K562 (cell line): ENCODE data around the gene B3GALNT2. TPM values are rescaled to one million over a fixed set of nuclear protein-coding genes. Genes with fewer than 3 reads are reported as not detected.

Experiments
- ATAC-seq: fragments of 200-7000 bp; cut with Tn5 transposase; 3 replicates; pipeline ENCODE4 v1.9.1; 2020; ENCODE audit warnings: moderate library complexity
- BruUV-seq: library from RNA; stranded (reverse); fragments of 400-500 nt; replicated peaks from 2 replicates; lab custom pipeline; 2021; lab: Mats Ljungman, UMichigan
- CTCF ChIA-PET: fragments of 300-600 bp; formaldehyde crosslinking; extraction: SDS; loops from one replicate; lab custom pipeline; 2021; ENCODE audit warnings: low intra/inter-chr PET ratio; lab: Yijun Ruan, JAX
- POLR2A ChIA-PET: fragments of 300-600, 350-650 bp; sonication (Branson Sonifier 250); formaldehyde crosslinking; extraction: SDS; loops from one replicate; lab custom pipeline; 2021; ENCODE audit warnings: antibody characterized with exemption, inconsistent platforms; lab: Yijun Ruan, JAX
- DNase-seq, 4 experiments: peaks; one replicate each; pipeline versions ENCODE4 v3.0.0 to v3.0.0-alpha.2; 2011 to 2018; ENCODE audit warnings: low spot score in 3 of 4, mixed read lengths in 3 of 4; ENCODE audit errors: extremely low read depth in 1 of 4
- FAIRE-seq: peaks from 2 replicates; lab custom pipeline; 2011; peaks lifted over from hg19 to GRCh38; lab: Jason Lieb, UNC
- H2AFZ ChIP-seq: 2 replicates; pipeline ENCODE4 v1.6.0; 2011; ENCODE audit warnings: low read depth, low read length, control low read depth, inconsistent platforms
- H3K27ac ChIP-seq: fragments of 200-600 bp; 3 replicates; pipeline ENCODE4 v1.8.0; 2011; ENCODE audit warnings: low read depth, mild to moderate bottlenecking, control low read depth, inconsistent platforms, low read length, moderate library complexity, mixed read lengths; ENCODE audit errors: extremely low read depth
- H3K27me3 ChIP-seq, 2 experiments: fragments of 300-600 bp in 1 of 2; 2 replicates in 1 of 2; 3 replicates in 1 of 2; pipeline versions ENCODE4 v1.6.0 to v1.8.0; 2011; ENCODE audit warnings: inconsistent platforms in 2 of 2, low read length in 2 of 2, mild to moderate bottlenecking in 1 of 2, mixed read lengths in 1 of 2, moderate library complexity in 1 of 2; ENCODE audit not compliant: control insufficient read depth in 2 of 2, insufficient read depth in 2 of 2
- H3K36me3 ChIP-seq: fragments of 300-600 bp; 3 replicates; pipeline ENCODE4 v1.8.0; 2011; ENCODE audit warnings: mild to moderate bottlenecking, low read length, inconsistent platforms; ENCODE audit not compliant: control insufficient read depth, insufficient read depth
- H3K4me1 ChIP-seq, 2 experiments: fragments of 200-600 bp in 1 of 2; replicated peaks in 1 of 2; 2 replicates in 1 of 2; 3 replicates in 1 of 2; pipeline versions ENCODE4 v1.5.1 to v1.8.0; 2011; ENCODE audit warnings: inconsistent platforms in 2 of 2, low read length in 2 of 2, mild to moderate bottlenecking in 1 of 2, mixed read lengths in 1 of 2, moderate library complexity in 1 of 2; ENCODE audit not compliant: control insufficient read depth in 2 of 2, insufficient read depth in 2 of 2
- H3K4me2 ChIP-seq: 2 replicates; pipeline ENCODE4 v1.6.1; 2011; ENCODE audit warnings: low read length, control low read depth, inconsistent platforms, mixed read lengths; ENCODE audit not compliant: insufficient read depth
- H3K4me3 ChIP-seq: fragments of 200-600 bp; sonication (generic), shearing (Covaris generic); 2 replicates; pipeline ENCODE4 v1.5.1; 2016; ENCODE audit warnings: control low read depth, inconsistent platforms
- H3K79me2 ChIP-seq: fragments of 200-600 bp; 3 replicates; pipeline ENCODE4 v1.8.0; 2011; ENCODE audit warnings: low read length, inconsistent platforms; ENCODE audit not compliant: control insufficient read depth, insufficient read depth
- H3K9ac ChIP-seq, 2 experiments: 2 replicates each; pipeline versions ENCODE4 v1.6.0 to v1.6.1; 2011; ENCODE audit warnings: low read depth in 2 of 2, low read length in 2 of 2, control low read depth in 1 of 2, inconsistent platforms in 1 of 2, mild to moderate bottlenecking in 1 of 2, mixed read lengths in 1 of 2; ENCODE audit not compliant: insufficient read depth in 1 of 2
- H3K9me1 ChIP-seq: one replicate; pipeline ENCODE4 v1.6.0; 2011; ENCODE audit warnings: inconsistent platforms, mild to moderate bottlenecking, low read length, moderate library complexity; ENCODE audit not compliant: control insufficient read depth, insufficient read depth
- H3K9me3 ChIP-seq: replicated peaks from 2 replicates; pipeline ENCODE4 v1.5.1; 2011; ENCODE audit warnings: low read depth, low read length, inconsistent platforms; ENCODE audit not compliant: control insufficient read depth, insufficient read depth
- H4K20me1 ChIP-seq: replicated peaks from 2 replicates; pipeline ENCODE4 v1.6.1; 2011; ENCODE audit warnings: low read length, inconsistent platforms, mixed read lengths; ENCODE audit not compliant: control insufficient read depth, insufficient read depth
- BACH1 ChIP-seq: fragments of 200-800 bp; sonication (Bioruptor generic); IDR thresholded peaks from 2 replicates; pipeline ENCODE4 v1.6.1; 2016; ENCODE audit warnings: missing genetic modification characterization, missing compliant biosample characterization
- C11orf30 ChIP-seq: fragments of 450-650 bp; IDR thresholded peaks from 2 replicates; pipeline ENCODE4 v1.6.1; 2016; ENCODE audit warnings: low read depth, mild to moderate bottlenecking
- GMEB1 ChIP-seq: fragments of 250-450 bp; sonication (Bioruptor Pico); IDR thresholded peaks from 2 replicates; pipeline ENCODE4 v1.4.0; 2020; ENCODE audit warnings: mild to moderate bottlenecking
- HBP1 ChIP-seq: fragments of 450-650 bp; formaldehyde crosslinking; IDR thresholded peaks from 2 replicates; pipeline ENCODE4 v1.4.0; 2022; ENCODE audit warnings: missing genetic modification characterization
- HNRNPK ChIP-seq: fragments of 200-400 bp; formaldehyde crosslinking; IDR thresholded peaks from one replicate; pipeline ENCODE4 v1.6.1; 2018; ENCODE audit warnings: mild to moderate bottlenecking, low read depth, low read length; ENCODE audit not compliant: poor library complexity, severe bottlenecking
- IRF9 ChIP-seq: fragments of 450-650 bp; IDR thresholded peaks from 2 replicates; pipeline ENCODE4 v1.6.1; 2016; ENCODE audit warnings: missing biosample characterization, missing genetic modification characterization
- MAFF ChIP-seq: IDR thresholded peaks from 2 replicates; pipeline ENCODE4 v1.6.1; 2012; ENCODE audit warnings: low read length, improper control_type of control experiment
- MAFG ChIP-seq: fragments of 450-650 bp; conservative IDR thresholded peaks from 2 replicates; pipeline ENCODE4 v1.6.1; 2016; ENCODE audit warnings: missing genetic modification characterization, missing compliant biosample characterization
- MAFK ChIP-seq: IDR thresholded peaks from 2 replicates; pipeline ENCODE4 v1.6.1; 2011; ENCODE audit warnings: low read length, improper control_type of control experiment
- NCOA1 ChIP-seq: fragments of 450-650 bp; IDR thresholded peaks from 2 replicates; pipeline ENCODE4 v1.6.1; 2016; ENCODE audit warnings: low read depth
- OTX1 ChIP-seq: fragments of 450-650 bp; formaldehyde crosslinking; IDR thresholded peaks from 2 replicates; pipeline ENCODE4 v1.4.0; 2022; ENCODE audit warnings: mild to moderate bottlenecking
- PHF21A ChIP-seq: fragments of 450-650 bp; IDR thresholded peaks from 2 replicates; pipeline ENCODE4 v1.6.1; 2017; ENCODE audit warnings: low read depth, borderline replicate concordance
- RBM34 ChIP-seq: fragments of 200-400 bp; formaldehyde crosslinking; IDR thresholded peaks from 2 replicates; pipeline ENCODE4 v1.6.1; 2018; ENCODE audit warnings: low read length, borderline replicate concordance; ENCODE audit not compliant: insufficient read depth
- U2AF1 ChIP-seq: fragments of 200-400 bp; formaldehyde crosslinking; optimal IDR thresholded peaks from 2 replicates; pipeline ENCODE3; 2017; ENCODE audit warnings: mild to moderate bottlenecking, low read depth, low read length, moderate library complexity
- U2AF2 ChIP-seq: fragments of 200-400 bp; formaldehyde crosslinking; optimal IDR thresholded peaks from 2 replicates; pipeline ENCODE3; 2017; ENCODE audit warnings: low read depth, mild to moderate bottlenecking, low read length
- ZKSCAN3 ChIP-seq: fragments of 250-450 bp; sonication (Bioruptor Pico); IDR thresholded peaks from 2 replicates; pipeline ENCODE4 v1.4.0; 2020
- ZNF449 ChIP-seq: fragments of 250-450 bp; sonication (Bioruptor Pico); IDR thresholded peaks from 2 replicates; pipeline ENCODE4 v1.8.0; 2022; ENCODE audit warnings: moderate library complexity, mild to moderate bottlenecking, inconsistent platforms
- ZZZ3 ChIP-seq: fragments of 450-650 bp; IDR thresholded peaks from 2 replicates; pipeline ENCODE4 v1.6.1; 2016; ENCODE audit warnings: antibody characterized with exemption, mild to moderate bottlenecking, moderate library complexity
- WGBS: fragments of 100-300 bp; shearing (Covaris generic); methylation state at CpG from one replicate; pipeline ENCODE4 v1.1.6; 2016; ENCODE audit warnings: low coverage, mixed read lengths; ENCODE audit not compliant: insufficient coverage; ENCODE audit errors: missing lambda C conversion rate; 5-methylcytosine and 5-hydroxymethylcytosine counted together
- in situ Hi-C: fragments of 300-500 bp; cut with MboI; formaldehyde crosslinking; loops from 4 replicates; pipeline ENCODE4 v1.15.0; 2018; ENCODE audit warnings: inconsistent platforms, mixed read lengths
- intact Hi-C: fragments of 100-400 bp; cut with micrococcal nuclease; formaldehyde crosslinking; loops from 2 replicates; pipeline ENCODE4 v1.14.2; 2022
- polyA plus RNA-seq, 8 experiments: library from polyadenylated mRNA; depleted of rRNA in 4 of 8; stranded (reverse) in 5 of 8; unstranded in 3 of 8; fragments of >200 nt; fragmentation: Nextera tagmentation in 2 of 8; fragmentation: Illumina TruSeq in 1 of 8; extraction: Ambion mirVana in 2 of 8; extraction: Trizol in 1 of 8; gene quantifications; 2 replicates each; pipeline versions ENCODE4 v1.2.1 to v1.2.3, GENCODE V29; 2011 to 2014; ENCODE audit warnings: inconsistent platforms in 1 of 8, missing spikeins in 1 of 8
- total RNA-seq, 7 experiments: library from RNA; depleted of rRNA in 6 of 7; stranded (reverse); fragments of >200 nt in 6 of 7; fragmentation: Illumina TruSeq in 2 of 7; extraction: Trizol in 2 of 7; gene quantifications; 2 replicates each; pipeline versions ENCODE4 v1.2.1 to v1.2.3, GENCODE V29; 2011 to 2021; ENCODE audit warnings: low replicate concordance in 1 of 7

B3GALNT2 gene
- total and polyA plus RNA-seq, 9 of the 15 experiments (the other 6 are each of a cell fraction or from before 2014, with no cell fraction given): 2.0 to 31.7 (median 22.9) TPM

- FAIRE-seq (peak; percentile 59), DNase-seq (peak in 3 of 4 experiments; percentile 25 to 64 (median 43)), ATAC-seq (peak; percentile 79)
- Histone ChIP-seq H2AFZ (peak overlapping the region; percentile 13; the same call in 1 of the 2 replicates), H3K27ac (peak overlapping the region; percentile 14; the same call in 2 of the 3 replicates), H3K79me2 (no peaks in the 10 kb centered on the region), H3K4me1 (peaks cover 0 to 6% of the 10 kb centered on the region in 2 experiments; a peak in 3 of 5 replicates), H3K36me3 (peaks cover 83% of the 10 kb centered on the region), H3K9me1 (no peaks in the 10 kb centered on the region), H4K20me1 (no peaks in the 10 kb centered on the region), H3K27me3 (no peaks in the 10 kb centered on the region), H3K4me2 (peak overlapping the region; percentile 2; the same call in 1 of the 2 replicates), H3K9ac (peak overlapping the region; percentile 2 to 30; a peak in 1 of 4 replicates), H3K9me3 (no peaks in the 10 kb centered on the region), H3K4me3 (no peak overlapping the region)
- WGBS: 42% methylated on average over 2 of the region's 2 CpGs
- intact Hi-C loops: no loop called here
- ChIA-PET CTCF (no interaction called here), POLR2A (interaction anchor here (0.7 to 1.5 kb wide), 3 partner anchors 8 to 54 kb away, joined by 5 to 6 read pairs (median 5); partner anchors contain the start of gene B3GALNT2)
- in situ Hi-C loops: no loop called here
- BruUV-seq: no TSS peak
- TF ChIP-seq IRF9 (tag): no peak
- TF ChIP-seq C11orf30: peak; percentile 99
- TF ChIP-seq MAFF: peak; percentile 97
- no peak for TF ChIP-seq U2AF2
- TF ChIP-seq MAFG: peak; percentile 98
- TF ChIP-seq ZNF449 (CRISPR knock-in tag): no peak
- no peak for TF ChIP-seq U2AF1
- no peak for TF ChIP-seq ZKSCAN3 (CRISPR knock-in tag)
- TF ChIP-seq RBM34: no peak
- TF ChIP-seq GMEB1 (CRISPR knock-in tag): no peak
- no peak for TF ChIP-seq HNRNPK
- TF ChIP-seq BACH1 (tag): peak; percentile 67; the same call in 1 of the 2 replicates
- no peak for TF ChIP-seq NCOA1
- TF ChIP-seq OTX1 (CRISPR knock-in tag): 0 out of 2 replicates have a peak, but pooled peaks have one; percentile 11
- no peak for TF ChIP-seq HBP1 (CRISPR knock-in tag)
- TF ChIP-seq ZZZ3: no peak
- no peak for TF ChIP-seq PHF21A
- TF ChIP-seq MAFK: peak; percentile 97
Observed at GRCh38 chr1:235450886-235451483, 53.3 kb downstream of the B3GALNT2 start.
